ENCODE results near the gene MBOAT2. TPM values are rescaled to one million over a fixed set of nuclear protein-coding genes. Genes with fewer than 3 reads are reported as not detected.
"Not testable (repeated sequence)": the region's sequence is repeated elsewhere in the genome, so short reads cannot be mapped to it uniquely, and the experiment has no call there.

MBOAT2 gene, protein sequence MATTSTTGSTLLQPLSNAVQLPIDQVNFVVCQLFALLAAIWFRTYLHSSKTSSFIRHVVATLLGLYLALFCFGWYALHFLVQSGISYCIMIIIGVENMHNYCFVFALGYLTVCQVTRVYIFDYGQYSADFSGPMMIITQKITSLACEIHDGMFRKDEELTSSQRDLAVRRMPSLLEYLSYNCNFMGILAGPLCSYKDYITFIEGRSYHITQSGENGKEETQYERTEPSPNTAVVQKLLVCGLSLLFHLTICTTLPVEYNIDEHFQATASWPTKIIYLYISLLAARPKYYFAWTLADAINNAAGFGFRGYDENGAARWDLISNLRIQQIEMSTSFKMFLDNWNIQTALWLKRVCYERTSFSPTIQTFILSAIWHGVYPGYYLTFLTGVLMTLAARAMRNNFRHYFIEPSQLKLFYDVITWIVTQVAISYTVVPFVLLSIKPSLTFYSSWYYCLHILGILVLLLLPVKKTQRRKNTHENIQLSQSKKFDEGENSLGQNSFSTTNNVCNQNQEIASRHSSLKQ
- 26.1 and 29.5 TPM in 2 replicates for total RNA-seq (2014; rRNA removed; shearing (Covaris generic))

DNA sequence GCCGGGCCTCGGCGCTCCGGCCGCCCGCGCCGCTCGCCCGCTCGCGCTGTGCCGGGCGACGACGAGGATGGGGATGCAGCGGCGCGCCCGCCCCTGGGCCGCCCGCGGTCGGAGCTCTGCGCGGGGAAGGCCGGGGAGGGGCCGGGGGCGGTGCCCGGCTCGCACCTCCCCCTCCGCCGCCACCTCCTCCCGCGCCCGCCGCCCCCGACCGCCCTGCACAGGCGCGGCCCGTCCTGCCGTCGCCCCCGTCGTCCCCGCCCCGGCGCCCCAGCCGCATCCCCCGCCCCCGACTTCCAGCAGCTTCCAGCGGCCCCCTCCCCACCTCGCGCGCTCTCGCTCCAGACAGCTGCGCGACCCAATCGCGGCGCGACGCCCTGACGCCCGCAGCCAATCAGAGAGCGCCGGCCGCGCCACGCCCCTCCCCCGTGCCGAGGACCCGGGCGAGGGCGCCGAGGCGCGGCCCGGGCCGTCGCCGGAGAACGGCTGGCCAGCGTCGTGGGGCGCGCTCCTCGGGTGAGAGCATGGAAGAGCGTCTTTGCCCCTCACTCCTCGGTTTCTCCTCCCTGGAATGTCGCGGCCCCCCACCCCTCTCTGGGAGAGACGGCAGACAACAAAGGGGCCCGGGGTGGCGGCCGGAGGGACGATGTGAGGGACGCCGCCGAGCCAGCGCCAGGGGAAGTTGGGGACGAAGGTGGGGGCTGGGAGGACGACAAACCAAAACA, at the start of gene MBOAT2:
TSS of gene MBOAT2 (minus strand) at position 69 of the 722 bp plus-strand sequence. CDS start 70 bp downstream, outside the sequence.
- peak; percentile 81 for DNase-seq (ENCODE audit: low read depth)

DNA sequence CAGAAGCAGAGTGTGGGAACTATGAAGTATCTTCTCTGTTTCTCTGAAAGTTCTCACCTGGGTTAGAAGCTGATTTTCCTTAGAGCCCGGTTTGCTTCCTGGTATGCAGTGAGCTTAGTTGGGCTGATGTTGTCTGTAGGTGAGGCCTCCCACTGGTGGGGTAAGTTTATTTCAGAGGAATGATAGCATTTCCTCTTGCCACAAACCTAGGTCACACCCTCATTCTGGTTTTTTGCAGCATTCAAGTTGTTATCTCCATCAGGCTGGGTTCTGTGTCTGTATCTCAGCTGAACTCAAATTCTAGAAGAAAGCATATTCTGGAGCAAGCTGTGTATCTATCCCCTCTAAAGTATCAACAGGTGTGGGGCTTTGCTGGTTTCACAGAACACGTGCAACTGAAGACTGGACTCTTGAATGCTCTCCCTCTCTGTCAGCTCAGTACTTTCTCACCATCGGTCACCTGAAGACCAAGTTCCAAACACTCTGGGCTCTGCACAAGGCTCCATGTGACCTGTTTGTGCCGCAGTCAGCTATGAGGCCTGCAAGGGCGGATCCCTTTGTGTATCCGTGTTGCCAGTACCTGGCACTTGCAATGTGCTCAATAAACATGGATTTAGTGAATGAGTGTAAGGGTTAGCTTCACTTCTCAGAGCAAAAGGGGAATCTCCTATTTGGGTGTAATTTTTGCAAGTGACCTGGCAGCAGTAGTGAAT, 49.5 kb upstream of the MBOAT2 start:
- DNase-seq (ENCODE audit: low read depth) = no peak

DNA sequence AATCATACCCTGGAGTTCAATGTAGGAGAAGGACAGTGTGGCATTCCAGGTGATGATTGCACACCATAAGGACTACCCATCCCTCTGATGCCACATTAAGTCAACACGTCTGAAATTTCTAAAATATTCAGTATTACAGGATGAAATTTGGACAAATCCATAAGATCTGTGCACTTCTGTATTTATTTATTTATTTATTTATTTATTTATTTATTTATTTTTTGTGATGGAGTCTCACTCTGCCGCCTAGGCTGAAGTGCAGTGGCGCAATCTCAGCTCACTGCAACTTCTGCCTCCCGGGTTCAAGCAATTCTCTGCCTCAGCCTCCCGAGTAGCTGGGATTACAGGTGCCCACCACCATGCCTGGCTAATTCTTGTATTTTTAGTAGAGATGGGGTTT, 48.0 kb upstream of the MBOAT2 start:
- not testable (repeated sequence) for DNase-seq (ENCODE audit: low read depth)

DNA sequence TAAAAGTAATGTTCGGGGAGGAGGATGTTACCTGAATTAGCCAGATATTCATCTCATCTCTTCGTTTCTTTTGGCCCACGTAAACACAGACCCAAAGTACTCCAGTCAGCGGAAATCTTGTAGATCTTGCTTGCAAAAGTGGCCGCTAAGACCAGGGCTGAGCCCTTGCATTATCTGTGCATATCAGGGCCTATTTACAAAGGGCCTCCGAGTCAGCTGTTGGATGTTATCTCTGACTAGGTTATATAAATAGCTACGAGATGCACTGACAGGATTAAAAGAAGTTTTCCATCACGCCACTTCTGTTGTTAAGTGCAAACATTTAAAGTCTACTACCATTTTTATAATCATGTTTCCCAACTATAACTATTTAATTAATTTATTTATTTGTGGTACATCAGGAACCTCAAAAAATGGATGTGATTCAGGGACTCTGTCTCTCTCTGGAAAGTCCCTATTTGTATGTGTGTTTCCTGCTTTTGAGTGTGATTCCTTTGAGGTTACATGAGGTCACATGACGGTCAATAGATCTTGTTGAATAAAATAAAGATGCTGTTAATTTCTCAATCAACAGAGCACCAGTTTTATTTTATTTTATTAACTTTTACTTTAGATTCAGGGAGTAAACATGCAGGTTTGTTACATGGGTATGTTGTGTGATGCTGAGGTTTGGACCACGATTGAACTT, 46.8 kb upstream of the MBOAT2 start:
- DNase-seq (ENCODE audit: low read depth) = no peak

DNA sequence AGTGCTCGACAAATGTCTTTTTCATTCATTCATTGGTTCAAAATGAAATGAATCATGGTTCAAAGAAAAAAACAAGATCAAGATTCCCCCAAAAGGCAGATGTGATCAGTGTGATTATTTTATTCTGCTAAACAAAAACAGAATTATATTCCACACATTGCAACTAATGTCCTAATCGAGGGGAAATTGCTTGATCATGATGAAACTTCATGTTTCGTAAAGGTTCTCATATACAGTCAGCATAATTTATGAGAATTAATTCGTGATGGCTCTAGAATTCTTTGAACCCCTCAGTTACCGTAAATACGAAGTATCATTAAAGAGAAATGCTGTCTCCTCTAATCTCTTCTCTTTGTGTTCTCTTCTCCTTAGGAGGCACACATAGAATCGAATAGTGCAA, 42.1 kb upstream of the MBOAT2 start:
- DNase-seq (ENCODE audit: low read depth) = no peak

DNA sequence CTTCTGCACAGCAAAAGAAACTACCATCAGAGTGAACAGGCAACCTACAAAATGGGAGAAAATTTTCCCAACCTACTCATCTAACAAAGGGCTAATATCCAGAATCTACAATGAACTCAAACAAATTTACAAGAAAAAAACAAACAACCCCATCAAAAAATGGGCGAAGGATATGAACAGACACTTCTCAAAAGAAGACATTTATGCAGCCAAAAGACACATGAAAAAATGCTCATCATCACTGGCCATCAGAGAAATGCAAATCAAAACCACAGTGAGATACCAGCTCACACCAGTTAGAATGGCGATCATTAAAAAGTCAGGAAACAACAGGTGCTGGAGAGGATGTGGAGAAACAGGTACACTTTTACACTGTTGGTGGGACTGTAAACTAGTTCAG, 40.0 kb upstream of the MBOAT2 start:
- not testable (repeated sequence) for DNase-seq (ENCODE audit: low read depth)

DNA sequence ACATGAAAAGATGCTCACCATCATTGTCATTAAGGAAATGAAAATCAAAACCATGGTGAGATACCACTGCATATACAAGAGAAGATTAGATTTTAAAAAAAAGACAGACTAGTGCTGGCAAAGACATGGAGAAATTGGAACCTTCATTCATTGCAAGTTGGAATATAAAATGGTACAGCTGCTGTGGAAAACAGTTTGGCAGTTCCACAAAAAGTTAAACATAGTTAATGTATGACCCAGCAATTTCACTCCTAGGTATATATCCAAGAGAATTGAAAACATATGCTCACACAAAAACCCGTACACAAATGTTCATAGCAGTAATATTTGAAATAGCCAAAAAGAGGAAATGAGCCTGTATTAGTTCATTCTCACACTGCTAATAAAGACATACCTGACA, 33.7 kb upstream of the MBOAT2 start:
- no peak for DNase-seq (ENCODE audit: low read depth)

DNA sequence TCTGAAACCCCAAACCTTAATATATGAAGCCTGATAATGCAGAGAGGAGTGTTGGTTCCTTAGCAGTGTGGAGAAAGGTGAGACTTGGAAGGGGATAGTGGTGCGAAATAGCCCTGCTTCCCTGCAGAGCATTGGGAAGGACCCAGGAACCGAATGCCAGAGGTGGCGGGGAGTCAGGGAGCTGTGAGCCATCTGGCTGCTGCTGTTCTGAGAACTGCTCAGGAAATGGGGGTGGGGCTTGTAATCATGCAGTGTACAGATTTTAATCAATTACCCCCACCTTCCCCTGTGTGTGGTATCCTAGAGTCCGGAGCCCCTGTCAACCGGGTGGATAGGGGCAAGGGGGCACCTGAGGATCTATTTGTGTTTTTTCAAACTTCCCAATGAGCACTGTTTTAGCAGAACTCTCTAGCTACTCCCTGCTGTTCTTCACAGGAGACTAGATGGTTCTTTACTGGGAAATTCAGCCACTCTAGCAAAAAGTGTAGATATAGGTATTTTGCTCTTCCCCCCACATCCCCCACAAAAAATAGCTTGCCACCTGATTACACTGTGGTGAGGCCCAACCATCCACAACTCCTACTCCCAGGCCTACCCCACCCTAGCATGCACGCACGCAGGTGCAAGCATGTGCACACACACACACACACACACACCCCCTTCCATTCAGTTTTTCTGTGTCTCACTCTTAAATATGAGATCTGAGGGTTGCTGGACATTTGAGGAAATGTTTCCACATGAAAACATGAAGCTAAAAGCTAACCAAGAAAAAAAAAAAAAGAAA, 30.1 kb upstream of the MBOAT2 start:
- no peak for DNase-seq (ENCODE audit: low read depth)

DNA sequence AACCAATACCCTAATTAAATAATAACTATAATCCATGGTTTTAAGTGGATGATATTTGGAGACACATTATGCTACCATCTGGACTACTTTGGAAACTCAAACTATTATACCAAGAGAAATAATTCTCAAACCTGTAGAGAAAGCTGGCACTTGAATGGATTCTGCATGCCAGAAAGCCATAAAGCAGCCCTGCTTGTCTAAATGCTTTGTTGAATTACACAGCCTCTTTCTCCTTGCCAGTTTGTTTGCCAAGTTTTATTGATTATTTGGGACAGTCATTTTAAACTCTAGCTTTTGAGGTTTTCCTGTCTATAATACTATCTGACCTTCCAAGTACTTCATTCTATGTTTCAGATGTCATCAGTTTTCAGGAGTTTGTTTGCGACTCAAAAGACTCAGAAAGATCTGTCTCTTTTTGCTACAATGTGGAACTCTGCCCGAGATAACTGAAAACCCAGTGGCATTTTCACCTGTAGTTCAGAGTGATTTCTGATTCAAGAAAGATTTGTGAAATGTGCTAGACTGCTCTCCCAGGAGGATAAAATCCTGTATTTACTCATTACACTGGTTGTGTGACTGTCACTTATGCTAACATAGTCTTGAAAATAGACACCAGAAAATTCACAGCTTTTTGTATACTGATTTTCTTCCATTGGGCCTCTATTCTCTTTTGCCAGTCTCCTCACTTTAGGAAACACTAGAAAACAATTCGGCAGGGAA, 29.2 kb upstream of the MBOAT2 start:
- DNase-seq (ENCODE audit: low read depth) = no peak

DNA sequence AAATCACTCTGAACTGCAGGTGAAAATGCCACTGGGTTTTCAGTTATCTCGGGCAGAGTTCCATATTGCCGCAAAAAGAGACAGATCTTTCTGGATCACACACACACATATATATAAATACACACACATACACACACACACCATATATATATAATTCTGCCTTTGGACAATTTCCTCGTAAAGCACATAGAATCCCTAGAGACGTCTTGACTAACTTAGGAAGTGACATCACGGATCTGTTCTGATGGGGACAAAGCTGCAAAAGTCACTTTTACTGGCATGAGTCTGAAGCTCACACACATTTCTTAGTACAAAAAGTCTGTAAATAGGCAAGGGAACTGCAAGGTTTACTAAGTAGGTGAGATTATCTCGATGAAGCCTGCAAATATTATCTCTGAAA, 28.6 kb upstream of the MBOAT2 start:
- DNase-seq (ENCODE audit: low read depth) = no peak

DNA sequence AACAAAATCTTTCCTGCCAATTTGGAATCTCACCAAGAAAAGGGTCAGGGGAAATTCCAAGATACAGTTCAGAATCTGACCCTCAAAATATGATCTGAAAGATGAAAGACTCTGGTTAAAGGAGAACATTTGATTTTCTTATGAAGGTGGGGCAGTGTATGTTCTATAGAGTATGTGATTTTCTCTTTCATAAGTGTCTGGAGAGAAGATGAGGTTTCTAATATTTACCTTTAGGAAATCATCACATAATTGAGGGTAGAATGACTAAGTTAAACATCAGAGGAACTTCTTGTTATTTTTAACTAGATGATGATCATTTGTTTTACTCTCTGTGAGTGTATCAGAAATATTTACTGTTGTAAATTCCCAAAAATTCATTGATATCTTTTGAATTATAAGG, 27.8 kb upstream of the MBOAT2 start:
- peak; percentile 7 for DNase-seq (ENCODE audit: low read depth)

DNA sequence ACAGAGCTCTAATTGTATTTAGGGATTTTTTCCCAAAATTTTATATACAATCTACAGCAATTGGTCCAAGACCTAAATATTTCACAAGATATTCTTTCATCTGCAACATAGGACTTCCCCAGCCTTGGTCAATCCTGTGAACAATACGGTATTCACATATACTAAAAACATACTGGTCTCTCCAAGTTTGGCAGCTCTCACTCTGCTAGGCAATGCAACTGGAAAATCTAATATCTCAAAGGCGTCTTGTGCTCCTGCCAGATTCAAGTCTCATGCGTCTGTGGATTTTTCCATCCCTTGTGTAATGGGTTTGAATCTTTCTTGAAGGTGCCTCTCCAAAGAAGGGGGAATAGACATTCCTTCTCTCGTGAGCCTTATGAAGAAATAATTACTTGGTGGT, 27.4 kb upstream of the MBOAT2 start:
- peak; percentile 22 for DNase-seq (ENCODE audit: low read depth)

DNA sequence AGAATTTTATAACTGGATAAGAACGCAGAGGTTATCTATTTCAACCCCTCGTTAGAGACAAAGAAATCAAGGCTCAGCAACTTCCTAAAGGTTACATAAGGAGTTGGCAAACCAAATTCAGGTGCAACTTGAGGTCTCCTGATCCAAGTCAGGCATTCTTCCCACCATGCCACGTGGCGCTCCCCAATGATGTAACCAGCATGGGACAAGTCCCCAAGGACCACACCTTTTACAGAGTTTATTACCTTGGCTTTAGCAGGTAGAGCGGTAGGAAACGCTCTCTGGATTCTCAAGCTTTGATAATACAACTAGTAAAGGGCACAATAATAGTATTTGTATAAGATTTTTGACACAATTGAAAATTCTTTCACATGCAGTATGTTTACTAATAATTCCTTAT, 26.7 kb upstream of the MBOAT2 start:
- DNase-seq (ENCODE audit: low read depth) = no peak

DNA sequence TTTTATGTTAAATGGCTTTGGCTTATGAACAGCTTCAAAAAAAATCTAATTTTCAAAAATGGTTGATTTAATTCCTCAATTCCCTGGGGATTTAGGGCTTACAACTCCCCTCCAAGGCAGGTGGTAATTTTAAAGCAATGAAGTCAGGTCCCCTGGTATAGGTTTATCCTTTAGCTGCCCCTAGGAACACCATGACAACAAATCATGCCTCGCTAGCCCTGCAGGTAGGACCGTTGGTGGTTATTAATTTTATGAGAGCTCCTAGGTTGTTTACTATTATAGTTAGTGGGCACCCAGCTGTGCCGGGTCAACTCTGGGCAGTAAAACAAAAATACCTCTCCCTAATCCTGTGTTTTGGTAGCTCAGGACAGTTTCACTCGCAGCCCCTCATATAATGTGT, 26.2 kb upstream of the MBOAT2 start:
- DNase-seq (ENCODE audit: low read depth) = no peak

DNA sequence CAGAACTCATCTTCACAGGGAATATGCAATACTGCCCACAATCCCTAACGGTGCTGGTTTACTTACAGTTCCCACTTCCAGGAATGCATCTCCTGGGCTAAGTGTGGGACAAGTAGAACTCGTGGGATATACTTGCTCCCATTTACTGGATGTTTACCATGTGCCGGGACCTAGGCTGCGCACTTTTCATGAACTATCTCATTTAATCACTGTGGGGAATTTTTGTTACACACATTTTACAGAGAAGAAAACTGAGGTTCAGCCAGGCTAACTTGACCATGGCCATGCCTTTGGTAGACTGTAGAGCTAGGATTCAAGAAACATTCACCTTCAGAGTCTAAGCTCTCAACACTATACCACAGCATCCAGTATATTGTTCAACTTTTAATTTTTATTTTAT, 24.4 kb upstream of the MBOAT2 start:
- DNase-seq (ENCODE audit: low read depth) = no peak

DNA sequence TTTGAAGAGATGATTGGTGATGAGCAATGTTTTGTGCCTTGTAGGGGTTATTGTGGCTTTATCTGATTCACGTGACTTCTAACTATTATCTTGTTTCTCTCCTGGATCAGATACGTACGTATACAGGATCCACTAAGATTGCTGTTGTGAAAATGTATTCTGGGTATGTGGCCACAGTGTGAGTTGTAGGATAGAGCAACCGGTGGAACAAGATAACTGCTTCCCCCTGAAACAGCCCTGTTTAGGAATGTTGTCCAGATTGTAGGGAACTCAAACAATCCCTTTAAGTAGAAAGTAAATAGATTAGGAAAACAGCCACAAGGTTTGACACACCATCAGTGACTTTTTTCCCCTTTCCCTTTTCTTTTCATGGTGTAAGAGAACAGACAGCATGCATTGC, 22.3 kb upstream of the MBOAT2 start:
- no peak for DNase-seq (ENCODE audit: low read depth)

DNA sequence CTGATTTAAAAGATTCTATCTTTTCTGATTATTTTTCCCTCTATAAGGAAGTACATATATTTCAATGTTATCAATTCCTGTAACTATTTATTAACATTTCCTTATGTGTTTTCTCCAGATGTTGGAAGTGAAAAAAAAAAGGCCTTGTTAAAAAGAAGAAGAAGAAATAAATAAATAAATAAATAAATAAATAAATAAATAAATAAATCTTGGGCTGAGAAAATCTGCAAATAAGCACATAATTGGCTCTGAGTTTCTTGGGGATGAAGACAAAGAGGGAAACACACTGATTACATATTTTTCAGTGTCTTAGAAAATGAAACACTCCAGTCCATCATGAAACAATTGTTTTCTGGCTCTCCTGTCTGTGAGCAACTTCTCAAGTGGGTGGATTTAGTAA, 21.1 kb upstream of the MBOAT2 start:
- no peak for DNase-seq (ENCODE audit: low read depth)

DNA sequence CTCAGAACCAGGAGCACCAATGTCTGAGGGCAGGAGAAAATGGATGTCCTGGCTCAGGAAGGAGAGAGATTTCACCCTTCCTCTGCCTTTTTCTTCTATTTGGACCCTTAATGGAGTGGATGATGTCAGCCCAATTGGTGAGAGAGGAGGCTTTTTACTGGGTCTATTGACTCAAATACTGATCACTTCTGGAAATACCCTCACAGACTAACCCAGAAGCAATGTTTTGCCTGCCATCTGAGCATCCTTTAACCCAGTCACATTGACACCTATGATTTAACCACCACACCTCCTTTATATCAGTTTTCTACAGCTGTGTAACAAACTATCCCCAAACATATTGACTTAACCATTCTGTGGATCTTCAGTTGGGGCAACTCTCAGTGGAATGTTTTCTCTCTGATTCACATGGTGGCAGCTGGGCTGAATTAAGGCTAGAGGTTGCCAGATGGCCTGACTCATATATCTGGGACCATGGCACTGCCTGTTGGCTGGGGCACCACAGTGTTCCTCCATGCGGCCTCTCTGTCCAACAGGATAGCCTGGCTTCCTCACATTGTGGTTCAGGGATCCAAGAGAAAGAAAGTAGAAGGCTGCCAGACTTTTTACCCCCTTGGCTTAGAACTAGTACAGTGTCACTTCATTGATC, 18.2 kb upstream of the MBOAT2 start:
- peak; percentile 69 for DNase-seq (ENCODE audit: low read depth)

DNA sequence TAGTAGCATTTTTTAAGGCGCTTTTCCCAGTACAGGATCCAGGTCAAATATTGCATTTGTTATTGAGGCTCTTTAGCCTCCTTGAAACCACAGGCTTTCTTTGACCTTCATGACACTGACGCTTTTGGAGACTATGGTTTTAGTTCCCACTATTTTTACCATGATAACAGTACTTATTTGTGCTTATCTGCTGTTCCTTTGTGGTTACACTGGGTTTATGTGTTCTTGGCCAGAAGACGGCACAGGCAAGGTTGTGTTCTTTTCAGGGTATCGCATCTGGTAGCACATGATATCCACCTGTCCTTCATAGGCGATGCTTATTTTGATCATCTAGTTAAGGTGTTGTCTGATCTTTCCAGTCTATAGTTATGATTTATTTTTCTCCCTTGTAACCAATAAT, 16.8 kb upstream of the MBOAT2 start:
- no peak for DNase-seq (ENCODE audit: low read depth)

DNA sequence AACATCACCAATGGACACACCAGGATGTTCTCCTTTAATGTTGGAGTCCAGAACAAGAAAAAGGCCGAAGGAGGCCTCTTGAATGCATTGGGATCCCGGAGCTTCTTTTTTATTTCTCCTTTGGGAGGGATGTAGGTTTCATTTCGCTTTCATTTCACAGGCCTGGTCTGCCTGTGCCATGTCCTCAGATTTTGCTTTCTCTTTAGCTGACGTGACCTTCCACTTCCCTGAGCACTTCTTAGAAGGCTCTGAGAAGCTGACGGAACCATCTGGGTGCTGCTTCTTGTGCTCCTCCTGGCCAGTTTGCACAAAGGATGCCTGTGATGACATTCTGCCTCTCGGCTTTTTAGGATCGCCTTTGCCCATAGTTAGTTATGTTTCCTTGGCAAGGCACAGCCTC, 15.1 kb upstream of the MBOAT2 start:
- no peak for DNase-seq (ENCODE audit: low read depth)

All from M059J (cell line).